GM18867 (cell line): ENCODE data around the gene AREG.

Experiments used
- ATAC-seq: cut with Tn5 transposase; IDR thresholded peaks from one replicate; pipeline ENCODE4 v1.9.1; 2021; ENCODE audit warnings: mild to moderate bottlenecking, moderate library complexity; ENCODE audit not compliant: unreplicated experiment

AREG gene

GRCh38 chr4:74504212-74504611 is 59.3 kb downstream of the AREG start:
- ATAC-seq: no peak
